ENCODE results near the gene YWHAB.
"Not testable (repeated sequence)": the region's sequence is repeated elsewhere in the genome, so short reads cannot be mapped to it uniquely, and the experiment has no call there.

The YWHAB gene

DNA sequence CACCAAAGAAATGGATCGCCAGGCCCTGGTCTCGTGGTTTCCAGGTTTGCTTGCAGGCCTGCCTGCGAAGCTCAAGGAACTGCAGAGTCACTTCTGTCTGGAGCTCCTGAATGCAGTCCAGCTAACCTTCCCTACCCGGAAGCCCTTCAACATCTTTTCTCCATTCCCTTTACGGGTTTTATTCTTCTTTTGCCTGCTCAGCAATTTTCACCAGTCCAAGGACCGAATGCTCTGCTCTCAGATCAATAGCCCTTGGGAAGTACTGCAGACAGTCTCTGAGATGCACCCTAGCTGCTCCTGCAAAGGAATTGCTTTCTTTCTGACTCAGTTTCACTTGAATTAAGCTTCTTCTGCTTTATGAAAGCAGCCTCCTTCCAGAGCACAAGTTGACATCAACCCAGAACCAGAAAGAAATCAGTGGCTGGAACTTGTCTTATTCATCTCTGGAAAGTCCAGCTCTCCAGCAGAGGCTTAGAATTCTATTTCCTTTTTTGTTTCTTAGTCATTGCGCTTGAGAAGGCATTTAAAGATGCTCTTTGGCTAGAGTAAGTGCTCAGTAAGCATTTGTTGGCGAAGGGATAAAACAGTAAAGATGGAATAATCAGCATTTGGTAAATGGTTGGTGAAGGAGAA lies 18.7 kb upstream of the YWHAB start:
- H3K27ac ChIP-seq (ENCODE audit: low read length, poor library complexity, severe bottlenecking): no peak overlapping the region
- no peak overlapping the region for H2BK15ac ChIP-seq (ENCODE audit: low read depth, poor library complexity, severe bottlenecking)
- no peak overlapping the region for H3K18ac ChIP-seq (ENCODE audit: low read depth in 1 of 2, low read length in 2 of 2)
- no peak overlapping the region for H3K4me2 ChIP-seq (ENCODE audit: low read length, poor library complexity, severe bottlenecking)
- H3K79me1 ChIP-seq (replicated peaks; ENCODE audit: low read length, poor library complexity, severe bottlenecking): no peaks in the 10 kb centered on the region
- H3K23ac ChIP-seq (ENCODE audit: low read length in 2 of 2): no peak overlapping the region
- H3K14ac ChIP-seq (ENCODE audit: low read length in 2 of 2): no peak overlapping the region
- H3K36me3 ChIP-seq (ENCODE audit: control insufficient read depth in 1 of 2, insufficient read depth in 2 of 2, low read depth in 1 of 2, low read length in 2 of 2): no peaks in the 10 kb centered on the region
- no peak overlapping the region for H3K4me3 ChIP-seq (ENCODE audit: insufficient read depth in 1 of 2, low read depth in 1 of 2, low read length in 2 of 2)
- peak overlapping the region; percentile 17 for H3K9ac ChIP-seq (ENCODE audit: low read length)
- peaks cover 0 to 22% of the 10 kb centered on the region in 2 experiments for H3K27me3 ChIP-seq (ENCODE audit: control insufficient read depth in 1 of 2, insufficient read depth in 1 of 2, low read length in 2 of 2)
- no peak overlapping the region for H2BK12ac ChIP-seq (ENCODE audit: low read length in 2 of 2)
- no peak overlapping the region for H4K8ac ChIP-seq (ENCODE audit: low read length)
- H2BK5ac ChIP-seq (ENCODE audit: low read depth, low read length, poor library complexity, severe bottlenecking): no peak overlapping the region
- 83% methylated on average over 8 of the region's 8 CpGs for WGBS
- no peak overlapping the region for H2BK120ac ChIP-seq (ENCODE audit: low read depth, low read length)
- peaks cover 3% of the 10 kb centered on the region for H3K4me1 ChIP-seq (ENCODE audit: control insufficient read depth, insufficient read depth, low read depth, low read length)
- H3K4ac ChIP-seq (ENCODE audit: low read depth in 1 of 2, low read length in 2 of 2): no peak overlapping the region
- no peaks in the 10 kb centered on the region for H3K9me3 ChIP-seq (ENCODE audit: control insufficient read depth, low read length)
- no peak for DNase-seq
- no peak overlapping the region for H2AK5ac ChIP-seq (ENCODE audit: low read length, severe bottlenecking)
- H2AFZ ChIP-seq (ENCODE audit: low read depth, low read length): no peak overlapping the region
- no peak overlapping the region for H4K91ac ChIP-seq (ENCODE audit: low read length)

GRCh38 chr20:44869471-44869870 lies 16.0 kb upstream of the YWHAB start:
- DNase-seq: no peak

GRCh38 chr20:44882360-44882759 lies 3.1 kb upstream of the YWHAB start:
- H3K27ac ChIP-seq (ENCODE audit: low read length, poor library complexity, severe bottlenecking); H4K91ac ChIP-seq (ENCODE audit: low read length); H3K18ac ChIP-seq (ENCODE audit: low read depth in 1 of 2, low read length in 2 of 2); DNase-seq; H3K4me1 ChIP-seq (ENCODE audit: control insufficient read depth, insufficient read depth, low read depth, low read length); H3K79me1 ChIP-seq (replicated peaks; ENCODE audit: low read length, poor library complexity, severe bottlenecking); H2BK15ac ChIP-seq (ENCODE audit: low read depth, poor library complexity, severe bottlenecking); H3K9me3 ChIP-seq (ENCODE audit: control insufficient read depth, low read length); H3K4me3 ChIP-seq (ENCODE audit: insufficient read depth in 1 of 2, low read depth in 1 of 2, low read length in 2 of 2); H3K4ac ChIP-seq (ENCODE audit: low read depth in 1 of 2, low read length in 2 of 2); H2BK5ac ChIP-seq (ENCODE audit: low read depth, low read length, poor library complexity, severe bottlenecking); H3K36me3 ChIP-seq (ENCODE audit: control insufficient read depth in 1 of 2, insufficient read depth in 2 of 2, low read depth in 1 of 2, low read length in 2 of 2); H3K4me2 ChIP-seq (ENCODE audit: low read length, poor library complexity, severe bottlenecking); H4K8ac ChIP-seq (ENCODE audit: low read length); H2BK12ac ChIP-seq (ENCODE audit: low read length in 2 of 2); H3K23ac ChIP-seq (ENCODE audit: low read length in 2 of 2); H2BK120ac ChIP-seq (ENCODE audit: low read depth, low read length); H3K14ac ChIP-seq (ENCODE audit: low read length in 2 of 2); H3K9ac ChIP-seq (ENCODE audit: low read length); H2AK5ac ChIP-seq (ENCODE audit: low read length, severe bottlenecking); H2AFZ ChIP-seq (ENCODE audit: low read depth, low read length); H3K27me3 ChIP-seq (ENCODE audit: control insufficient read depth in 1 of 2, insufficient read depth in 1 of 2, low read length in 2 of 2): not testable (repeated sequence)
- 79% methylated on average over 4 of the region's 4 CpGs for WGBS

More at GRCh38 chr20:44869471-44869870, 16.0 kb upstream of the YWHAB start:
- Histone ChIP-seq H4K91ac (ENCODE audit: low read length) (no peak overlapping the region), H3K9me3 (ENCODE audit: control insufficient read depth, low read length) (no peaks in the 10 kb centered on the region), H3K4me3 (ENCODE audit: insufficient read depth in 1 of 2, low read depth in 1 of 2, low read length in 2 of 2) (no peak overlapping the region), H3K23ac (ENCODE audit: low read length in 2 of 2) (no peak overlapping the region), H2BK12ac (ENCODE audit: low read length in 2 of 2) (no peak overlapping the region), H2AK5ac (ENCODE audit: low read length, severe bottlenecking) (no peak overlapping the region), H2BK15ac (ENCODE audit: low read depth, poor library complexity, severe bottlenecking) (no peak overlapping the region), H3K27me3 (ENCODE audit: control insufficient read depth in 1 of 2, insufficient read depth in 1 of 2, low read length in 2 of 2) (peaks cover 0 to 22% of the 10 kb centered on the region in 2 experiments), H3K14ac (ENCODE audit: low read length in 2 of 2) (no peak overlapping the region), H3K36me3 (ENCODE audit: control insufficient read depth in 1 of 2, insufficient read depth in 2 of 2, low read depth in 1 of 2, low read length in 2 of 2) (no peaks in the 10 kb centered on the region), H3K18ac (ENCODE audit: low read depth in 1 of 2, low read length in 2 of 2) (no peak overlapping the region), H3K9ac (ENCODE audit: low read length) (no peak overlapping the region), H2AFZ (ENCODE audit: low read depth, low read length) (no peak overlapping the region), H3K4me1 (ENCODE audit: control insufficient read depth, insufficient read depth, low read depth, low read length) (no peaks in the 10 kb centered on the region), H4K8ac (ENCODE audit: low read length) (no peak overlapping the region), H3K27ac (ENCODE audit: low read length, poor library complexity, severe bottlenecking) (no peak overlapping the region), H2BK5ac (ENCODE audit: low read depth, low read length, poor library complexity, severe bottlenecking) (no peak overlapping the region), H3K79me1 (replicated peaks; ENCODE audit: low read length, poor library complexity, severe bottlenecking) (no peaks in the 10 kb centered on the region), H3K4ac (ENCODE audit: low read depth in 1 of 2, low read length in 2 of 2) (no peak overlapping the region), H3K4me2 (ENCODE audit: low read length, poor library complexity, severe bottlenecking) (no peak overlapping the region), H2BK120ac (ENCODE audit: low read depth, low read length) (no peak overlapping the region)
- WGBS: 76% methylated on average over 5 of the region's 5 CpGs

DNA sequence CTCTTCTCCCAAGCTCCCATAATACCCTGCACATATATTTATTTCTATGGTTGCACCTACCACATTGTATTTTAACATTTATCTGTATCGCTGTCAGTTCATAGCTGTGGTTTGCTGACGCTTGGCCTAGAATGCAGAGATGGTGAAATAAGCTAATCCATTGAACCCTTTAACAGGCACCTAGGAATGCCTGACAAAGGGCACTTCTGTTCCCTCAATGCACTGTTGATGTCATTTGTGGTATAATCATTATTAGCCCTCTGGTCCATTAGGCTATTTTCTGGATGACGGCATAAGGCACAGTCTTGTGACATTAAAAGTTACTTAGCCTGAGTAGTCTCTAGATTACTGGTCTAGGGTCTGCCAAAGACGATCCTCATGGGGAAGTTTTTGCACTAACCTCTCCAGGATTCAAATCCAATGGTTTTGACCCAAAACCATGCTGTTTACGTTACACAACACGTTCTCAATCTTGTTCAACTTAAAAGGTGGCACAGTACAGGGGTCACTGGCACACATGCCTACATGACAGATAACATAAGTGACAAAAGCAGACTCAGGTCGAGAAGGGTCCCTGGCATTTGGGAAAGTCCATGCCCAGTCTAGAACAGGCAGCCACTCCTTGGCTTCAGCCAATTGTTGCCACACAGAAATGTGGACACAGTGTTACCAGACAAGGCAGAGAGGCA lies 2.1 kb upstream of the YWHAB start:
- no peak overlapping the region for H2BK5ac ChIP-seq (ENCODE audit: low read depth, low read length, poor library complexity, severe bottlenecking)
- H3K9me3 ChIP-seq (ENCODE audit: control insufficient read depth, low read length): no peaks in the 10 kb centered on the region
- H2BK15ac ChIP-seq (ENCODE audit: low read depth, poor library complexity, severe bottlenecking): no peak overlapping the region
- no peak overlapping the region for H4K8ac ChIP-seq (ENCODE audit: low read length)
- H3K23ac ChIP-seq (ENCODE audit: low read length in 2 of 2): no peak overlapping the region
- H3K79me1 ChIP-seq (replicated peaks; ENCODE audit: low read length, poor library complexity, severe bottlenecking): no peaks in the 10 kb centered on the region
- H3K9ac ChIP-seq (ENCODE audit: low read length): no peak overlapping the region
- peaks cover 0 to 6% of the 10 kb centered on the region in 2 experiments for H3K36me3 ChIP-seq (ENCODE audit: control insufficient read depth in 1 of 2, insufficient read depth in 2 of 2, low read depth in 1 of 2, low read length in 2 of 2)
- 93% methylated on average over 7 of the region's 7 CpGs for WGBS
- no peak overlapping the region for H3K4ac ChIP-seq (ENCODE audit: low read depth in 1 of 2, low read length in 2 of 2)
- no peaks in the 10 kb centered on the region for H3K27me3 ChIP-seq (ENCODE audit: control insufficient read depth in 1 of 2, insufficient read depth in 1 of 2, low read length in 2 of 2)
- H3K4me3 ChIP-seq (ENCODE audit: insufficient read depth in 1 of 2, low read depth in 1 of 2, low read length in 2 of 2): no peak overlapping the region
- H3K4me2 ChIP-seq (ENCODE audit: low read length, poor library complexity, severe bottlenecking): no peak overlapping the region
- peaks cover 2% of the 10 kb centered on the region for H3K4me1 ChIP-seq (ENCODE audit: control insufficient read depth, insufficient read depth, low read depth, low read length)
- H2BK12ac ChIP-seq (ENCODE audit: low read length in 2 of 2): no peak overlapping the region
- DNase-seq: no peak
- H2AK5ac ChIP-seq (ENCODE audit: low read length, severe bottlenecking): no peak overlapping the region
- no peak overlapping the region for H2AFZ ChIP-seq (ENCODE audit: low read depth, low read length)
- H2BK120ac ChIP-seq (ENCODE audit: low read depth, low read length): no peak overlapping the region
- H3K14ac ChIP-seq (ENCODE audit: low read length in 2 of 2): no peak overlapping the region
- no peak overlapping the region for H3K18ac ChIP-seq (ENCODE audit: low read depth in 1 of 2, low read length in 2 of 2)
- no peak overlapping the region for H3K27ac ChIP-seq (ENCODE audit: low read length, poor library complexity, severe bottlenecking)
- H4K91ac ChIP-seq (ENCODE audit: low read length): no peak overlapping the region

Measured in mesenchymal stem cell (in vitro differentiated cells and primary cell).